Astrocyte of the spinal cord (primary cell): ENCODE measurements around the gene ANKRD34A.
"Not testable (repeated sequence)": the region's sequence is repeated elsewhere in the genome, so short reads cannot be mapped to it uniquely, and the experiment has no call there.

Experiments
- DNase-seq: peaks from one replicate; pipeline ENCODE4 v3.0.0; 2011; ENCODE audit warnings: low read depth, low spot score
- H3K4me3 ChIP-seq: 2 replicates; pipeline ENCODE4 v1.5.1; 2011; ENCODE audit warnings: low read depth, mild to moderate bottlenecking, low read length, moderate library complexity
- in situ Hi-C: cut with HindIII; loops from 2 replicates; pipeline ENCODE4 v1.10.0; 2017; ENCODE audit warnings: low sequenced_read_pairs
- TF ChIP-seq, protein P1 (sequence below): IDR thresholded peaks from 2 replicates; pipeline ENCODE4 v1.5.1; 2012; ENCODE audit warnings: low read depth, mild to moderate bottlenecking, low read length, inconsistent platforms

The ANKRD34A gene

DNA sequence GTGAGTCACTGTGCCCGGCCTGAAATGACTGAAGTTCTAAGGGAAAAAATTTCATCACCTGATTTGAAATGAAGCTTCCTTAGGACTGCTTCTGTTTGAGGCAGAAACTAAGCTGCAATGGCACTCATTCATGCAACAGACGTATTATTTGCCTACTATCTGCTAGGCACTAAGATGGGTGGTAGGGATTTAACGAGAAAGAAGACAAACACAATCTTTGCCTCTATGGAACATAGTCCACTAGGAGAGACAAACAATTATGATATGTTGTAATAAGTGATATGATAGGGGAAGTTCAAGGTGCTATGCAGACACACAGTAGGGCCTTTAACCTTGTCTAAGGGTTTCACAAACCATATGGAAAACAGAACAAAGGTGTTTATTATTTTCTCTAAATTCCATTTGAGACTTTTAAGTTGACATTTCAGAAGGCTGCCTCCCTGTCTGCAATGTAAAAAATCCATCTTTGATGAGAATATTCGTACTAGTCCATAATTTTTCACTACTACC lies 17.8 kb downstream of the ANKRD34A start:
- no peak for DNase-seq
- H3K4me3 ChIP-seq, result no peak overlapping the region
- in situ Hi-C loops, result no loop called here
- TF ChIP-seq, protein P1, sequence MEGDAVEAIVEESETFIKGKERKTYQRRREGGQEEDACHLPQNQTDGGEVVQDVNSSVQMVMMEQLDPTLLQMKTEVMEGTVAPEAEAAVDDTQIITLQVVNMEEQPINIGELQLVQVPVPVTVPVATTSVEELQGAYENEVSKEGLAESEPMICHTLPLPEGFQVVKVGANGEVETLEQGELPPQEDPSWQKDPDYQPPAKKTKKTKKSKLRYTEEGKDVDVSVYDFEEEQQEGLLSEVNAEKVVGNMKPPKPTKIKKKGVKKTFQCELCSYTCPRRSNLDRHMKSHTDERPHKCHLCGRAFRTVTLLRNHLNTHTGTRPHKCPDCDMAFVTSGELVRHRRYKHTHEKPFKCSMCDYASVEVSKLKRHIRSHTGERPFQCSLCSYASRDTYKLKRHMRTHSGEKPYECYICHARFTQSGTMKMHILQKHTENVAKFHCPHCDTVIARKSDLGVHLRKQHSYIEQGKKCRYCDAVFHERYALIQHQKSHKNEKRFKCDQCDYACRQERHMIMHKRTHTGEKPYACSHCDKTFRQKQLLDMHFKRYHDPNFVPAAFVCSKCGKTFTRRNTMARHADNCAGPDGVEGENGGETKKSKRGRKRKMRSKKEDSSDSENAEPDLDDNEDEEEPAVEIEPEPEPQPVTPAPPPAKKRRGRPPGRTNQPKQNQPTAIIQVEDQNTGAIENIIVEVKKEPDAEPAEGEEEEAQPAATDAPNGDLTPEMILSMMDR, result no peak

DNA sequence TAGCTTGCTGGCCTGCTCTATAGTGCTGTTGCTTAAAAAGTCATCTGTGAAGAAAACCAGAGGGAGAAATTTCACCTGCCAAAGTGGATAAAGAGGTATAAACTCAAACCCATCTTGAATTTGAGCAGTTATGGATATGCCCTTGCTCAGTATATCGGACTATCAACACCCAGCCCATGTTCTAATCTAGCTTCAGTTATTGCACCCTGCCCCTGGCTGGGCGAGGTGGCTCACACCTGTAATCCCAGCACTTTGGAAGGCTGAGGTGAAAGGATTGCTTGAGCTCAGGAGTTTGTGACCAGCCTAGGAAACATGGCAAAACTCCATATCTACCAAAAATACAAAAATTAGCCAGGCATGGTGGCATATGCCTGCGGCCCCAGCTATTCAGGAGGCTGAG lies 19.8 kb downstream of the ANKRD34A start:
- DNase-seq, result no peak
- H3K4me3 ChIP-seq, result no peak overlapping the region
- in situ Hi-C loops, result no loop called here
- TF ChIP-seq, protein P1, result no peak

- DNase-seq, result no peak
- no peak overlapping the region for H3K4me3 ChIP-seq
- TF ChIP-seq, protein P1, result no peak
- in situ Hi-C loops, result no loop called here
Measured at GRCh38 chr1:145942871-145943270, 21.5 kb downstream of the ANKRD34A start.

DNA sequence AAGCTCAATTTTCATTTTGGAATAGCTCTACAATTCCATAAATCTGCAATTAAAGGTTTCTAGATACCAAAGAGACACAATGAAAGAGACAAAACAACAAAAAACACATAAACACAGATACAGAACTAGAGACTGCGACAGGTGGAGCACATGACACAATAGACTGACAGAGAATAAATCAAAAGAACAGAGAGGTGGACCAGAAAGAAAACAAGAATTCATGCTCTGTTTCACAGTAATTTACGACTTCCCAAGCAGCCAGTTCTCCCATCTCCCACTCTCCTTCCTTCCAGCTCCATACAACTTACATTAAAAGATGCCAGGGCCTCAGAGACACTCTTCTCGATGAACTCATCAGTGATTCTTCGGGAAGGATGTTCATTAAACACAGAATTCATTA lies 22.0 kb downstream of the ANKRD34A start:
- H3K4me3 ChIP-seq, result no peak overlapping the region
- in situ Hi-C loops, result no loop called here
- DNase-seq, result no peak
- TF ChIP-seq, protein P1, result no peak

DNA sequence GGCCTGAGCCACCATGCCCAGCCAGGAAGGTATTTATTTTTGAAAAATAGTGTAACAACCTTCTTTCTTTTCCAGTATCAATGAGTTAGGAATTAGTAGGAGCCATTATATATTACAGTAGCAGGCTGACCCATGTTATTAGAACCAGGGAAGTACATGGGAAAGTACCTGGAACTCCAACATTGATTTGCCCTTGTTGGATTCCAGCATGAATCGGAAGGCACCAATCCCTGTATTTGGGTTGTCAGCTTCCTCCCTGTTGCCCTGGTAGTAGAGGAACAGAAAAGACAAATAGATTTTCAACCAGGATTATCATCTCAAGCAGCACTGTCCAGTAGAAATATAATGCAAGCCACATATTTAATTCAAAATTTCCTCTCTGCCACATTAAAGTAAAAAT lies 26.9 kb downstream of the ANKRD34A start:
- H3K4me3 ChIP-seq, result no peak overlapping the region
- TF ChIP-seq, protein P1, result no peak
- in situ Hi-C loops, result no loop called here
- DNase-seq, result no peak

GRCh38 chr1:145936247-145936646 lies 28.1 kb downstream of the ANKRD34A start:
- H3K4me3 ChIP-seq, result no peak overlapping the region
- in situ Hi-C loops, result no loop called here
- DNase-seq, result no peak
- TF ChIP-seq, protein P1, result no peak

DNA sequence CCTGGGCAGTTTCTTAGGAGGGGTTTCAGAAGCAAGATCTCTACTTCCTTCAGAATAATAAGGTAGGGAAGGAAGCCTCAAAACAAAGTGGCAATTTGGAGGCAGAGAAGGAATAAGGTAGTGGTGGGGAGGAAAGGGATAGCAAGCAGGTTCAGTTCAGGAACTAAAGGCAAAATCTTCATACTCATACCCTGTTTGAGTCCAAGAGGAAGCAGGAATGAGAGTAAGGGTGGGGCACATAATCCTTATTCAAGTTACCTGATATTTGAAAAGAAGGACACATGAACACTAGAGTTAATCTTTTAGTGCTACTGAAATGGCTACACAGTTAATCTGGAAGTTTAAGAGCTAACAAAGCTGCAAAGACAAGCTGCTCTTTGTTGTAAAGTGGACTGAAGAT lies 28.7 kb downstream of the ANKRD34A start:
- DNase-seq, result no peak
- TF ChIP-seq, protein P1, result no peak
- H3K4me3 ChIP-seq, result no peak overlapping the region
- in situ Hi-C loops, result no loop called here

DNA sequence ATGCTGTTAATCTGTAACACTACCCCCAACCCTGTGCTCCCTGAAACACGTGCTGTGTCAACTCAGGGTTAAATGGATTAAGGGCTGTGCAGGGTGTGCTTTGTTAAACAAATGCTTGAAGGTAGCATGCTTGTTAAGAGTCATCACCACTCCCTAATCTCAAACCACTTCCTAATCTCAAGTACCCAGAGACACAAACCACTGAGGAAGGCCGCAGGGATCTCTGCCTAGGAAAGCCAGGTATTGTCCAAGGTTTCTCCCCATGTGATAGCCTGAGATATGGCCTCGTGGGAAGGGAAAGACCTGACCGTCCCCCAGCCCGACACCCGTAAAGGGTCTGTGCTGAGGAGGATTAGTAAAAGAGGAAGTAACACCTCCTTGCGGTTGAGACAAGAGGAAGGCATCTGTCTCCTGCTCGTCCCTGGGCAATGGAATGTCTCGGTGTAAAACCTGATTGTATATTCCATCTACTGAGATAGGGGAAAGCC lies 31.8 kb downstream of the ANKRD34A start:
- DNase-seq, in situ Hi-C loops, H3K4me3 ChIP-seq: not testable (repeated sequence)
